Lung (tissue), 12 donors: ENCODE measurements around the gene ACBD6. TPM values are rescaled to one million over a fixed set of nuclear protein-coding genes. Genes with fewer than 3 reads are reported as not detected.
A peak's percentile ranks its signal among the peaks of the same experiment; 100 is the strongest.

ENCODE experiments used
- ATAC-seq: fragments of 200-7000 bp; cut with Tn5 transposase; one replicate; pipeline ENCODE4 v1.9.1; 2020; ENCODE audit warnings: moderate number of reproducible peaks; ENCODE audit not compliant: insufficient read depth, low FRiP score
- DNase-seq, 3 donors: peaks; one replicate each; pipeline ENCODE4 v3.0.0-alpha.2; 2013 to 2017
- H3K27ac ChIP-seq, 2 donors: one replicate each; pipeline ENCODE4 v1.5.1; 2013; ENCODE audit warnings: mild to moderate bottlenecking in 2 of 2, moderate library complexity in 2 of 2, control low read depth in 1 of 2, inconsistent platforms in 1 of 2, low read depth in 1 of 2, low read length in 1 of 2
- H3K27me3 ChIP-seq, 3 donors: one replicate each; pipeline ENCODE4 v1.5.1; 2013; ENCODE audit warnings: low read length in 2 of 3; ENCODE audit not compliant: control insufficient read depth in 3 of 3, insufficient read depth in 3 of 3
- H3K36me3 ChIP-seq, 4 donors: one replicate each; pipeline ENCODE4 v1.5.1; 2013; ENCODE audit warnings: low read length in 4 of 4, mild to moderate bottlenecking in 1 of 4, moderate library complexity in 1 of 4; ENCODE audit not compliant: control insufficient read depth in 4 of 4, insufficient read depth in 4 of 4
- H3K4me1 ChIP-seq, 5 donors: one replicate each; pipeline ENCODE4 v1.5.1; 2013; ENCODE audit warnings: low read length in 5 of 5, mild to moderate bottlenecking in 2 of 5, moderate library complexity in 1 of 5; ENCODE audit not compliant: control insufficient read depth in 5 of 5, insufficient read depth in 5 of 5
- H3K4me3 ChIP-seq: one replicate; pipeline ENCODE4 v1.5.1; 2013; ENCODE audit warnings: mild to moderate bottlenecking, control low read depth, moderate library complexity
- H3K9ac ChIP-seq, 2 donors: one replicate each; pipeline ENCODE4 v1.5.1; 2013; ENCODE audit warnings: low read length in 2 of 2, control low read depth in 1 of 2; ENCODE audit not compliant: insufficient read depth in 1 of 2
- H3K9me3 ChIP-seq, 4 donors: one replicate each; pipeline ENCODE4 v1.5.1; 2013; ENCODE audit warnings: low read length in 3 of 4, mild to moderate bottlenecking in 1 of 4, moderate library complexity in 1 of 4; ENCODE audit not compliant: control insufficient read depth in 4 of 4, insufficient read depth in 3 of 4
- CTCF ChIP-seq: IDR thresholded peaks from 2 replicates; pipeline ENCODE4 v1.5.1; 2012; ENCODE audit warnings: mild to moderate bottlenecking; ENCODE audit errors: control extremely low read depth, extremely low read depth
- WGBS, 2 donors: extraction: QIAGEN DNeasy Blood & Tissue Kit; methylation state at CpG; one replicate each; pipeline ENCODE4 v1.1.7; 2013; 5-methylcytosine and 5-hydroxymethylcytosine counted together
- polyA plus RNA-seq, 2 donors: library from polyadenylated mRNA; stranded (reverse); fragments of 200-250 nt; gene quantifications; one replicate each; pipeline ENCODE4 v1.2.1, GENCODE V29; 2013
- total RNA-seq, 2 donors: library from RNA; depleted of rRNA in 1 of 2; stranded (reverse); fragments of >200 nt in 1 of 2; gene quantifications; one replicate each; pipeline ENCODE4 v1.2.1, GENCODE V29; 2014 to 2021
- donor health status: control.
- donor health status: control.
- donor health status: Bipolar disorder and iron deficiency.
- donor health status: healthy.
- donor health status: DM: yes; HTN: yes; CAD: no.

Gene ACBD6
- total and polyA plus RNA-seq, 4 donors = 28.1 to 53.3 (median 41.1) TPM

- Histone ChIP-seq H3K4me1 (no peaks in the 10 kb centered on the region), H3K9ac (no peak overlapping the region), H3K27ac (no peak overlapping the region), H3K4me3 (no peak overlapping the region), H3K27me3 (no peaks in the 10 kb centered on the region), H3K36me3 (peaks cover 0 to 2% (median 0%) of the 10 kb centered on the region in 4 donors), H3K9me3 (peaks cover 0 to 2% (median 0%) of the 10 kb centered on the region in 4 donors)
- TF ChIP-seq CTCF = no peak
- ATAC-seq = no peak
- DNase-seq = no peak
These were observed 132.2 kb downstream of the ACBD6 start for GRCh38 chr1:180370188-180370587.

- TF ChIP-seq CTCF = no peak
- Histone ChIP-seq H3K9ac (no peak overlapping the region), H3K9me3 (peaks cover 0 to 2% (median 0%) of the 10 kb centered on the region in 4 donors), H3K27me3 (no peaks in the 10 kb centered on the region), H3K4me1 (no peaks in the 10 kb centered on the region), H3K36me3 (peaks cover 0 to 2% (median 0%) of the 10 kb centered on the region in 4 donors), H3K4me3 (no peak overlapping the region), H3K27ac (no peak overlapping the region)
- no peak for DNase-seq
- 96 to 99% methylated on average over 6 of the region's 6 CpGs for WGBS, 2 donors
- ATAC-seq = no peak
These were observed 133.3 kb downstream of the ACBD6 start for GRCh38 chr1:180369061-180369460.

GRCh38 chr1:180366371-180367068 is 135.9 kb downstream of the ACBD6 start:
- Histone ChIP-seq H3K36me3 (peaks cover 0 to 2% (median 0%) of the 10 kb centered on the region in 4 donors), H3K27me3 (no peaks in the 10 kb centered on the region), H3K4me3 (no peak overlapping the region), H3K4me1 (no peaks in the 10 kb centered on the region), H3K9me3 (peaks cover 0 to 2% (median 0%) of the 10 kb centered on the region in 4 donors), H3K9ac (no peak overlapping the region), H3K27ac (no peak overlapping the region)
- WGBS, 2 donors = 94 to 96% methylated on average over 2 of the region's 2 CpGs
- ATAC-seq (no peak), DNase-seq (peak in 1 of 3 donors; percentile 6)
- no peak for TF ChIP-seq CTCF
